LNCAP (cell line): ENCODE measurements around the gene FAM76A.

Experiments
- TF ChIP-seq, protein P1 (sequence below): fragments of 450-650 bp; IDR thresholded peaks from 2 replicates; pipeline ENCODE4 v1.5.1; 2017; ENCODE audit warnings: mild to moderate bottlenecking

The FAM76A gene

DNA sequence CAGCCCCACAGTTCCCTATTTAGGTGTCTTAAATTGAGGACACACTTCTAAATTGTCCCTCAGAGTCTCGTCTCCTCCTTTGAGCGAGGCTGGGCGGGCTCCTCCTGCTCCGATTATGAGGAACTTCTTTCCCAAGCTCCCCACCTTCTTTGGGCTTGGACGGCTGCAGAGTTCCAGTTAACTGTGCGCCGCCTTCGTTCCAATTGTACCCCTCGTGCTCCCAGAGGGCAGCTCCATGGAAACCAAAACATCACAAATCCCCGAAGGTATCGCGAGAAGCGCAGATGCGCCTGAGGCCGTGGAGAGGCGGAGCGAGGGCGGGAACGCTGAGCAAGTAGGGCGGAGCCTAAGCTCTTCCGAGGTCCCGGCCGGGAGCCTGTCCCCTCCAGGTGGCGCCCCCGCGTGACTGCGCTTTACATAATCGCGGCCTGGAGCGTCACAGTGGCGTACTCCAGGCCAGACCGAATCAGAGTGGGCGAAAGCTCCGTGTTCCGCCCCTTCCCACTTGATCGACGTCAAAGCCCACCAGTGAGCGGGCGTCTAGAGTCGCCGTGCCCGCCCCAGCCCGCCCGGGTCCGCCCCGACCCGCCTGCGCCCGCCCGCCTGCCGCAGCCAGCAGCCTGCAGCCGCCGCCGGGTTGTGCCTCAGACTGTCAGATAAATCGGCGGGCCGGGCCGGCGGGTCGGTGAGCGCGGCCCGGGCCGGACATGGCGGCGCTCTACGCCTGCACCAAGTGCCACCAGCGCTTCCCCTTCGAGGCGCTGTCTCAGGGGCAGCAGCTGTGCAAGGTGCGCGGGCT lies at the start of gene FAM76A:
Gene FAM76A, plus strand, starts transcription at position 588 of the 799 bp plus-strand sequence. Its CDS starts 120 bp downstream, at position 708.
- TF ChIP-seq, protein P1, sequence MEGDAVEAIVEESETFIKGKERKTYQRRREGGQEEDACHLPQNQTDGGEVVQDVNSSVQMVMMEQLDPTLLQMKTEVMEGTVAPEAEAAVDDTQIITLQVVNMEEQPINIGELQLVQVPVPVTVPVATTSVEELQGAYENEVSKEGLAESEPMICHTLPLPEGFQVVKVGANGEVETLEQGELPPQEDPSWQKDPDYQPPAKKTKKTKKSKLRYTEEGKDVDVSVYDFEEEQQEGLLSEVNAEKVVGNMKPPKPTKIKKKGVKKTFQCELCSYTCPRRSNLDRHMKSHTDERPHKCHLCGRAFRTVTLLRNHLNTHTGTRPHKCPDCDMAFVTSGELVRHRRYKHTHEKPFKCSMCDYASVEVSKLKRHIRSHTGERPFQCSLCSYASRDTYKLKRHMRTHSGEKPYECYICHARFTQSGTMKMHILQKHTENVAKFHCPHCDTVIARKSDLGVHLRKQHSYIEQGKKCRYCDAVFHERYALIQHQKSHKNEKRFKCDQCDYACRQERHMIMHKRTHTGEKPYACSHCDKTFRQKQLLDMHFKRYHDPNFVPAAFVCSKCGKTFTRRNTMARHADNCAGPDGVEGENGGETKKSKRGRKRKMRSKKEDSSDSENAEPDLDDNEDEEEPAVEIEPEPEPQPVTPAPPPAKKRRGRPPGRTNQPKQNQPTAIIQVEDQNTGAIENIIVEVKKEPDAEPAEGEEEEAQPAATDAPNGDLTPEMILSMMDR, result peak; percentile 64

DNA sequence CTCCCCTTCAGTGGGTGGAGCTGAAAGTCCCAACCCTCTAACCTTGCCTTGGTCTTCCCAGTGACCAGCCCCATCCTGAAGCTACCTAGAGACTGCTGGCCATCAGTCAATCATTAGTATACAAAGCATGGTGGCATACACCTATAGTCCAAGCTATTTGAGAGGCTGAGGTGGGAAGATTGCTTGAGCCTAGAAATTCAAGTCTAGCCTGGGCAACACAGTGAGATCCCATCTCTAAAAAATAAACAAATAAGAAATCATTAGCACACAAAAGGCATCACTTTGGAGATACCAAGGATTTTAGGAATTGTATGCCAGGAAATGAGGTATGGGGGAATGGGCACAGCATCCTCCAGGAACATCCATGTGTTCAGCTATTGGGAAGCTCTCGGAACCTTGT lies 49.4 kb upstream of the FAM76A start:
- TF ChIP-seq, protein P1, result no peak

DNA sequence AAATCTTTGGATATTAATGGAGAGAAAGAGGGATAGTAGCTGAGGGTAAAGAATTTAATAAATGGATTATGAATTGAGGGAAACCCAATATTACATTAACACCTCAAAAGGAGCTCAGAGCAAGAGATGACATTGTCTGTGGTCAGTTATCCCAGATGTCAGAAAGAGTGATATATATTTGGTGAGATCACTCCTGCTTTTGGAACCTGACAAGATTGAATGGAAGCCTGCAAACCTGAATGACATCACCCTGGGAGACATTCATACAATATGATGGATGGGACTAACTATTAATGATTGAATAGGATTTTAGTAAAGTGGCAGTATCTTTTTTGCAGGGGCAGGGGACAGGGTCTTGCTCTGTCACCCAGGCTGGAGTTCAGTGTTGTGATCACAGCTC lies 47.0 kb upstream of the FAM76A start:
- TF ChIP-seq, protein P1, result no peak

DNA sequence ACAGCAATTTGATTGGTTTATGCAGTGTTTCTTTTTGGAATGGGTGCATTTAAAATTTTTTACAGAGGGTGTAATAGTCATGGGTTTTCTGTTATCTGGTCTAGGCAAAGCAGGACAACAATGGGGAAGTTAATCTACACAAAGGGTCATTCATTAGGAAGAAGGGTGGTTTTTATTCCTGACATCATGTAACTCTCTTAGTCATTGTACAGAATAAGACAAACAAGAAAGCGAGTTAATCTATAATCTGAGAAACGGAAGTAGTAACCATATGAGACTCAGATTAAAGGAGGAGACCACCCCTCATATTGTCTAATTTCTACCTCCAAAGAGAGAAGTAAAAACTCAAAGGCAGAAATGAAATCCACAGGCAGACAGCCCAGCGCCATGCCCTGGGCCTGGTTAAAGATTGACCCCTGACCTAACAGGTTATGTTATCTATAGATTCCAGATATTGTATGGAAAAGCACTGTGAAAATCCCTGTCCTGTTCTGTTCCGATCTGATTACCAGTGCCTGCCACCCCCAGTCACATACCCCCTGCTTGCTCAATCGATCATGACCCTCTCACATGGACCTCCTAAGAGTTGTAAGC lies 43.3 kb upstream of the FAM76A start:
- TF ChIP-seq, protein P1, result no peak

DNA sequence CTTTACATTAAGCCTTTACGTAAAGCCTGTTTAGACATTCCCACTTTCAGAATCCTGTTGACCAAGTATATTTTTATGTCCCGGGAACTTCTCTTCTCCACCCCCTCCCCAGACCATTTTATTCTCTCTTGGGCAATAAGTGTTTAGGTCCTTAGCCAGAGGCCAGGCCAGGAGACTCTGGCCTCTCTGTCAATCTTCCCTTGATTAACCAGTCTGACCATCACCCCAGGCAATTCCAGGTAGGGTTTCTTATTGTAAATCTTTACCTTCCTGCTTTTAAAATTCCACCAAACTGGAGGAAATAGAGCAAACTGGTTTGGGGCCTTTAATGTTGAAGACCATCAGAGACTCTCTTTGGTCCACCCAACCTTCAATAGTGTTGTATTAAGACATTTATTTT lies 41.6 kb upstream of the FAM76A start:
- TF ChIP-seq, protein P1, result no peak

DNA sequence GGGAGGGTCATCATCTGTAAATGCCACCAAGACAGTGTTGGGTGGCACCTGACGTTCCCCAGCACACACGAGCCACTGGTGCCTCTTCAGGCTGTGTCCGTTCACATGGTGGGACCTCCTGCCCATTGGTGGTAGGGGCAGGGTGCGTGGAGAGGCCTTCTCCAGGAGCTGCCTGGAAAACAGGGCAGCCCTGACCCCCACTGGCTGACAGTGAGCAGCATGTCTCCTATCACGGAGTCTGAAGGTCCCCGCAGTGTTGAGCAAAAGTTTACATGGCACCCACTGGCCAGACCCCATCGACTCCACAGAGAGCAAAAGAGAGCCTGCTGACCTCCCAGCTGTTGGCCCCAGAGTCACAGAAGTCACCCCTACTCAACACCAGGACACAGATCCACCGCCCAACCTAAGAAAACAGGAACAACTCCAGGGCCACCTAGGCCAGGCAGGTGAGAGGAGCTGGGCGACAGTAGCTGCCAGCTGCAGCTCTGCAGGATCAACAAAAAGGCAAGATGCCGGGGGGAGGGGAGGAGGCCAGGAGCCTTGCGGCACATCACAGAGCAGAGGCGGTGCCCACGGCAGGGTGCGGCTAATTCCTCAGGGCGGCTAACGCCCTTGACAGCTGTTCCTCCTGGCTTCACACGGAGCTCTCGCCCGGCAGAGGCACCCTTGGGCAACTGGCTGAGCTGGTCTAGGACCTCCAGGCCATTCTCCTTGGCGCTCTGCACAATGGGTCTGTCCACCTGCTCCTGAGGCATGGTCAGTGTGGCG lies 39.4 kb upstream of the FAM76A start:
- TF ChIP-seq, protein P1, result no peak

DNA sequence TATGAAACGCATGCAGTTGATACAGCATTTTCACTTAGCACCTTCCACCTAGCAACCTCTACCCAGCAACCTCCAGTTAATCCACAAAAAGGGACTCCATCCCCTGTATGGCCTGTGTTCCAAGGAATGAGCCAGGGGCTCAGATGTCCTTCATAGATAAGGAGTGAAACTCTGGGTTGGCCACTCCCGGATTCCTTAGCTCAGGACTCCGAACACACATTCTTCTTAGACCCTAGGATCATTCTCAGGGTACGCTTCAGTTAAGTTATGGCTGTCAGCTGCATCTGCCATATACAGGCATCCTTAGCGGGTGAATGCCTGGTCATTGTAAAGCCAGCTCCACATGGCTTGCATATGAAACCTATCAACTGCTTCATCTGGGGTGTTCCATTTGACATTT lies 37.9 kb upstream of the FAM76A start:
- TF ChIP-seq, protein P1, result no peak
